Activated naive CD4-positive, alpha-beta T cell treated with anti-CD3 and anti-CD28 coated beads, Interleukin-2, amount 10 ng/mL, durations not matched to agents 7 days and 5 days (primary cell): ENCODE results near the gene SCN9A.

Source experiments
- CTCF ChIA-PET: fragments of 350-600 bp; sonication (Branson Sonifier 250); formaldehyde crosslinking; loops from one replicate; lab custom pipeline; 2021; ENCODE audit warnings: antibody characterized with exemption; lab: Charles Lee
- DNase-seq: peaks from one replicate; pipeline ENCODE4 v3.0.0-alpha.2; 2020
- H3K27ac Mint-ChIP-seq: one replicate; pipeline ENCODE4 v1.8.0; 2021; ENCODE audit warnings: mild to moderate bottlenecking, moderate library complexity, mixed read lengths
- H3K27me3 Mint-ChIP-seq: one replicate; pipeline ENCODE4 v1.8.0; 2021; ENCODE audit warnings: mild to moderate bottlenecking, mixed read lengths
- H3K36me3 Mint-ChIP-seq: one replicate; pipeline ENCODE4 v1.8.0; 2021; ENCODE audit warnings: mixed read lengths
- H3K4me1 Mint-ChIP-seq: one replicate; pipeline ENCODE4 v1.8.0; 2021; ENCODE audit warnings: mixed read lengths
- H3K4me3 Mint-ChIP-seq: one replicate; pipeline ENCODE4 v1.8.0; 2021; ENCODE audit warnings: mild to moderate bottlenecking, moderate library complexity, mixed read lengths
- H3K9me3 Mint-ChIP-seq: one replicate; pipeline ENCODE4 v1.8.0; 2021; ENCODE audit warnings: mixed read lengths

Gene SCN9A

DNA sequence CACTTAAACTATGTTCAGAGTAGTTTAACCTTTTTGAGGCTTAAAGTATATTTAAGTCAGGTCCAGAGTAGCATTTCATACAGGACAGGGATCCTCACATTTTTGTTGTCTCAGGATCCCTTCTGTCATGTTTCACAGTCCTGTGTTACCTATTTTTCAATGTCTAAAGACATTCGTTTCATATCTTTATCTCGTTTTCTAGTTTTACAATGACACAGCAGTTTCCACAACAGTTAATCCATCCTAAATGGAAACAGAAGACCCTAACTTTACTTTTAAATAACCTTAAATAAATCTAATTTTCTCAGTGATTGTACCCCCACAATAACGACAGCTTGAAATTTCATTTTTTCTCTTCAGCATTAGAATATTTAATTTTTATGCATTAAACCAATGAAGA lies 17.3 kb upstream of the SCN9A start:
- no peak for DNase-seq
- H3K9me3 Mint-ChIP-seq, result no peaks in the 10 kb centered on the region
- H3K36me3 Mint-ChIP-seq, result no peaks in the 10 kb centered on the region
- H3K4me3 Mint-ChIP-seq, result no peak overlapping the region
- H3K4me1 Mint-ChIP-seq, result no peaks in the 10 kb centered on the region
- H3K27me3 Mint-ChIP-seq, result no peaks in the 10 kb centered on the region
- H3K27ac Mint-ChIP-seq, result no peak overlapping the region
- CTCF ChIA-PET, result no interaction called here

DNA sequence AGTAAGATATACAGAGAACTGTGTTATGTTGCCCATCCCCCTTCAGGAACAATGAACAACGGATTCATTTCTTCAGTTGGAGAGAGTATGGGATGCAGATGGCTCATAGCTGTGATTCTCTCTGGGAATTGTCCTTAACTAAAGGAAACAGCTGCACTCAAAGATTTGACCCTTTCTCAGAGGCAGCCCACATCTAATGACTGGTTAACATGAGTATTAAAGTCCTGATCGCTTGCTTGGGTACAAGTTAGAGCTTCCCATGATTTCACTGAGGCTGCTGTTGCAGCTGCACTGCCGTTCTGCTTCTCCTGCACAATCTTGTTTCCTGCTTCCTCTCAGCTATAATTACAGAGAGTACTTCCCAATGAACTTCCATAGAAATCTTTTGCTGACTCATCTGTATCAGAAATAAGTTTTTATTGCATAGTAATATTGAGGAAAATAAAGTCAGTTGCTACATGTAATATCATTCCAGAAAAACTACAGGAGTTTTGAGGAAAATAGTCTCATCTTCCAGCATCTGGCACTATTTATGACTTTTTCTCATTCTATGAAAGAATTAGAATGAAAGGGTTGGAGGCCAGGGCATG lies 12.8 kb upstream of the SCN9A start:
- no peak overlapping the region for H3K27ac Mint-ChIP-seq
- no peaks in the 10 kb centered on the region for H3K4me1 Mint-ChIP-seq
- no peak overlapping the region for H3K4me3 Mint-ChIP-seq
- H3K36me3 Mint-ChIP-seq, result no peaks in the 10 kb centered on the region
- CTCF ChIA-PET, result no interaction called here
- no peaks in the 10 kb centered on the region for H3K9me3 Mint-ChIP-seq
- no peak for DNase-seq
- no peaks in the 10 kb centered on the region for H3K27me3 Mint-ChIP-seq

DNA sequence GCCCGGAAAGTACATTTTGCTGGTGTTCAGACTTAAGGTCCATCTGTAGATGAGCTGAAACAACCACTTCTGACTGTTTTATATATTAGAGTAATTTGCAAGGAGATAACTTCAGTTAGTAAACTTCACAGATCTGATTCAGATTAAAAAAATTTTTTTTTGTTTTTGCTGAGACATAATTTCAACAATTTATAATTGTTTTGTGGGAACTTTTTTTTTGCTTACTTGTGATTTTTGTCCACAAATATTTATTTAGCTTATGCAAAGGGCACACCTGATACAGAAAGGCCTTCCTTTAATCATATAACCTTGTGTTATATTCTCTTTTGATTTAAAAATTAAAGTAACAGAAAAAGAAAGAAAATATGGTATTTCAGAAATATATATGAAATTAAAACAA lies 9.6 kb upstream of the SCN9A start:
- no peak overlapping the region for H3K27ac Mint-ChIP-seq
- DNase-seq, result no peak
- no peaks in the 10 kb centered on the region for H3K9me3 Mint-ChIP-seq
- H3K4me3 Mint-ChIP-seq, result no peak overlapping the region
- H3K27me3 Mint-ChIP-seq, result no peaks in the 10 kb centered on the region
- H3K36me3 Mint-ChIP-seq, result no peaks in the 10 kb centered on the region
- no peaks in the 10 kb centered on the region for H3K4me1 Mint-ChIP-seq
- CTCF ChIA-PET, result interaction anchor here (1.2 to 1.3 kb wide), 2 partner anchors 8 to 24 kb away, joined by 5 to 6 read pairs; no protein-coding TSS in a partner anchor

DNA sequence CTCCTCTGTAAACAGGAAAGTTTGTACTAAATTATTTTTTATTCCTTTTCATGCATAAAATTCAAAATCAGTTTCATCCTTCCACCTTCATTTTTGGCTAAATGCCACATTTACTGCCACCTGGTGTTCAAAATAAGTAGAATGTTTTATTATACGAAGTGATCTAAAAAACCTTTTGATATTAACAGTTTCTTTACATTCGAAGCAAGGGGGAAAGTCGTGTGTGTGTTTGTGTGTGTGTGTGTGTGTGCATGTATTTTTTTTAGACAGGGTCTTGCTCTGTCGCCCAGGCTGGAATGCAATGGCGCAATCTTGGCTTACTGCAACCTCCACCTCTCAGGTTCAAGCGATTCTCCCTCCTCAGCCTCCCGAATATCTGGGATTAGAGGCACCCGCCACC lies 9.0 kb upstream of the SCN9A start:
- CTCF ChIA-PET, result interaction anchor here (1.2 to 1.3 kb wide), 2 partner anchors 9 to 24 kb away, joined by 5 to 6 read pairs; no protein-coding TSS in a partner anchor
- Mint-ChIP-seq H3K9me3 (no peaks in the 10 kb centered on the region), H3K27me3 (no peaks in the 10 kb centered on the region), H3K4me3 (no peak overlapping the region), H3K36me3 (no peaks in the 10 kb centered on the region), H3K27ac (no peak overlapping the region), H3K4me1 (no peaks in the 10 kb centered on the region)
- DNase-seq, result no peak

DNA sequence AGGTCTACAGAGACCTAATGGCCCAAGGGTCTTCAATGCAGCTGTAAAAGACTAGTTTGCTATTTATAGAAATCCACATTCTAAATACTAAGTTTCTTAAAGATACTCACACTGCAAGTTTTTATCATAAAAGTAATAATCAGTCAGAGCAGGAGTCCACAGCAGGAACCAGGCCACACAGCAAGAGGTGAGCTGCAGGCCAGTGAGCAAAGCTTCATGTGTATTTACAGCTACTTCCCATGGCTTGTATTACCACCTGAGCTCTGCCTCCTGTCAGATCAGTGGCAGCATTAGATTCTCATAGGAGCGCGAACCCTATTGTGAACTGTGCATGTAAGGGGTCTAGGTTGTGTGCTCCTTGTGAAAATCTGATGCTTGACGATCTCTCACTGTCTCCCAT lies 6.7 kb upstream of the SCN9A start:
- Mint-ChIP-seq H3K36me3 (no peaks in the 10 kb centered on the region), H3K4me1 (no peaks in the 10 kb centered on the region), H3K9me3 (no peaks in the 10 kb centered on the region), H3K4me3 (no peak overlapping the region), H3K27me3 (no peaks in the 10 kb centered on the region), H3K27ac (no peak overlapping the region)
- DNase-seq, result no peak
- CTCF ChIA-PET, result interaction anchor here (1.0 kb wide), 1 partner anchor 22 kb away, joined by 4 read pairs; no protein-coding TSS in a partner anchor

DNA sequence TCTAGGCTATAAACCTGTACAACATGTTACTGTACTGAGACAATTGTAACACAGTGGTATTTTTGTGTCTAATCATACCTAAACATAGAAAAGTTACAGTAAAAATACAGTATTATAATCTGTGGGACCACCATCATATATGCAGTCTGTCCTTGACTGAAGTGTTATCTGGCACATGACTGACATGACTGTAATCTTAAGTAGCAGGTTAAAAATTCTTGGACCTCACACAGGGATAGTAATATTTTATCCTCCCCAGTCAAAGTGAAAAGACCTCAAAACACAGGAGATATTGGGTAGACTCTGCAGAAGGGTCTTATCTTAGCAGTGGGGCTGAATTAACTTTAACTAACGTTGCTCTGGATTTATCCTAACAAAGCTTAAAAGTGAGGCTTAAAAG lies 4.9 kb upstream of the SCN9A start:
- Mint-ChIP-seq H3K4me3 (no peak overlapping the region), H3K9me3 (no peaks in the 10 kb centered on the region), H3K27ac (no peak overlapping the region), H3K36me3 (no peaks in the 10 kb centered on the region), H3K4me1 (peaks cover 5% of the 10 kb centered on the region), H3K27me3 (peaks cover 15% of the 10 kb centered on the region)
- no peak for DNase-seq
- CTCF ChIA-PET, result no interaction called here

DNA sequence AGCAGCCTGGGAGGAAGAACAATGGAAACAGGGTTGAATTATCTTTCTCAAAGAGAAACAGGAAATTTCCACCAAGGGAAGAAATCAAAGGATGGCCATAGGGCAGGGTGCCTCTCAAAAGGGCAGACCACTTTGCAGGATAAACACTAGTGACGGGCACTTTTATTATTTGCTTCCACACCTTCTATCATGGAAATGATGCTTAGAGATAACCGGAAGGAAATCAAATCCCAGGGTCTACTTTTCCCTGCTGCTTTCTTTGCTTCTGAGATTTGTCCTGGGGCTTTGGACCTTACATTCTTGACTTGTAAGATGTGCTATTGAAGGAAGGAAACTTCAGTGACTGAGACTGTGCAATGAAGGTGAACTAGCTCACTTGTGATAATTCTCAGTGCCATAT lies 1.1 kb upstream of the SCN9A start:
- DNase-seq, result no peak
- peaks cover 21% of the 10 kb centered on the region for H3K27me3 Mint-ChIP-seq
- no peaks in the 10 kb centered on the region for H3K9me3 Mint-ChIP-seq
- H3K4me1 Mint-ChIP-seq, result peaks cover 15% of the 10 kb centered on the region
- CTCF ChIA-PET, result no interaction called here
- no peak overlapping the region for H3K27ac Mint-ChIP-seq
- H3K4me3 Mint-ChIP-seq, result no peak overlapping the region
- H3K36me3 Mint-ChIP-seq, result no peaks in the 10 kb centered on the region

DNA sequence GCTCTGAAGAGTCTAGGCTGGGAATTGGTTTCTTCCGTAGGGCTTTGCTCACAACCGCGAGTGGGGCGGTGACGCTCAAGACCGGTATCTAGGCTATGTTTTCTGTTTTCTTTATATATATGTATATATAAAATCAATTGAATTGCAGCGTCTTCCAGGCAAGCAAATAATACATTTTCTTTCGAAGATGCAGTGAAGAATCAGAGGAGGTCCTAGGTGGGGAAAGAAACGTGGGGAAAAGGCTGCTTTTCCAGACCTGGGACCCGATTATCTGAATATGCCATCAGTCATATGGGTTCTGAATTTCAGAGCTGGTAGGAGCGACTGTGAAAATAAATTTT lies 714 bp upstream of the SCN9A start:
- no peak for DNase-seq
- H3K9me3 Mint-ChIP-seq, result no peaks in the 10 kb centered on the region
- H3K27ac Mint-ChIP-seq, result no peak overlapping the region
- CTCF ChIA-PET, result no interaction called here
- H3K4me1 Mint-ChIP-seq, result peaks cover 15% of the 10 kb centered on the region
- peaks cover 21% of the 10 kb centered on the region for H3K27me3 Mint-ChIP-seq
- H3K36me3 Mint-ChIP-seq, result no peaks in the 10 kb centered on the region
- peak overlapping the region; percentile 58 for H3K4me3 Mint-ChIP-seq

DNA sequence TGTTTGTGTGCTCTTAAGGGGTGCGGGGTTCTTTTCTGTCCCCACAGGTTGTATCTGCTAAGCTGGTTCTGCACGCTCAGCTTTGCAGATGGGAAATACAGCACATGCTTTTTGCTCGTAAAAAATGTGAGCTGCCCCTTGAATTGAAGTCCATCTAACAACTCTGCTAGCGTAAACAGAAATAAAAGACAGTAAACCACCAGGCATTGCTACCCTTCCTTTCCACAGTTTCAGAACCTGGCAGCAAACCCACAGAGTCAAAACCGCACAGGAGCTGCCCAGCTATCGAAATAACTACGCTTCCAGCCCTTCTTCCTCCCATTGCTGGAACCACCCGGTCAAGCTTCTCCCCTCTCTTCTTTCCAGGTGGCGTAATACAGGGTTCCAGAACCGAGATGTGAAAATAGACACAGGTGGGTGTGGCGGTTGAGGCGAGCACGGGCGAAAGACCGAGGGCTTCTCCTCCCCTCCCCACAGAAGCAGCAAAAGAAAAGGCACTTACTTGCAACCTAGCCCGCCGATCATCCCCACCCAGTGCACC lies 479 bp downstream of the SCN9A start:
- H3K27me3 Mint-ChIP-seq, result peaks cover 21% of the 10 kb centered on the region
- DNase-seq, result no peak
- H3K4me1 Mint-ChIP-seq, result peaks cover 15% of the 10 kb centered on the region
- no peak overlapping the region for H3K27ac Mint-ChIP-seq
- H3K9me3 Mint-ChIP-seq, result no peaks in the 10 kb centered on the region
- CTCF ChIA-PET, result interaction anchor here (0.7 kb wide), 1 partner anchor 14 kb away, joined by 3 read pairs; no protein-coding TSS in a partner anchor
- H3K4me3 Mint-ChIP-seq, result peak overlapping the region; percentile 72
- no peaks in the 10 kb centered on the region for H3K36me3 Mint-ChIP-seq

DNA sequence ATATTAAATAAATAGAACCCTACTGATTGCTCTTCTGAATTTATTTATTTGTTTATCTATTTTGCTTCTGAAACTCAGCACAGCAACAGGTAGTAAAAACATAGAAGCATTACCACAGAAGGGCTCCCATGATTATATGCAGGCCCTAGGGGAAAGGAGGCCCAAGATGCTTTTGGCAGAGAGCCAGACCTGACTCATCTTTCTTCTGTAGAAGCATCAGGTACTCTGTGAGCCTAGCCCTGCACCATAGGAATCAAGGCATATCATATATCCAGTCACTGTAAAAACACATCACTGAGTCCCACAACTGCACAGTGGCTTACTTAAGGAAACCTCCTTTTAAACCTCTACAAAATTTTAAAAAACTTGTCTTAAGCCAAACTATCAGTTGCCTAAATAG lies 1.8 kb downstream of the SCN9A start:
- Mint-ChIP-seq H3K27me3 (peaks cover 21% of the 10 kb centered on the region), H3K4me1 (peaks cover 15% of the 10 kb centered on the region), H3K4me3 (no peak overlapping the region), H3K36me3 (no peaks in the 10 kb centered on the region), H3K27ac (no peak overlapping the region), H3K9me3 (no peaks in the 10 kb centered on the region)
- CTCF ChIA-PET, result no interaction called here
- no peak for DNase-seq

DNA sequence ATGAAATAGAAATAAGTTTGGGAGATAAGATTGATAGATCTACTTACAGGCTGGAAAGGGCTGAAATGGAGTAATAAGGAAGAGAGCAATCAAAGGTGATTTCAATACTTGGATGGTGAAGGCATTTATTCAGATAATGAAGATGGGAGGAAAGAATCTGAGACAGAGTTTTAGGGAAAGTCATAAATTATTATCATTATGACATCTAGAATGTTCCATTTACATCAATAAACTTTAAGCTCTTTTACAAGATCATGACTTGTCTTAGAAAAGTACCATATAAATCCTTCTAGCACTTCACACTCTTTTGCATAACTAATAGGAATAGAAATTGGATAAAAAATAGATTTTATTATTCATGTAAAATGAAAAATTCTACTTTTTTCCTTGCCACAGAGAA lies 2.2 kb downstream of the SCN9A start:
- CTCF ChIA-PET, result interaction anchor here (1.6 kb wide), 1 partner anchor 13 kb away, joined by 3 read pairs; no protein-coding TSS in a partner anchor
- no peak overlapping the region for H3K4me3 Mint-ChIP-seq
- H3K4me1 Mint-ChIP-seq, result peaks cover 15% of the 10 kb centered on the region
- H3K36me3 Mint-ChIP-seq, result no peaks in the 10 kb centered on the region
- H3K9me3 Mint-ChIP-seq, result no peaks in the 10 kb centered on the region
- DNase-seq, result no peak
- H3K27ac Mint-ChIP-seq, result no peak overlapping the region
- H3K27me3 Mint-ChIP-seq, result peaks cover 21% of the 10 kb centered on the region

DNA sequence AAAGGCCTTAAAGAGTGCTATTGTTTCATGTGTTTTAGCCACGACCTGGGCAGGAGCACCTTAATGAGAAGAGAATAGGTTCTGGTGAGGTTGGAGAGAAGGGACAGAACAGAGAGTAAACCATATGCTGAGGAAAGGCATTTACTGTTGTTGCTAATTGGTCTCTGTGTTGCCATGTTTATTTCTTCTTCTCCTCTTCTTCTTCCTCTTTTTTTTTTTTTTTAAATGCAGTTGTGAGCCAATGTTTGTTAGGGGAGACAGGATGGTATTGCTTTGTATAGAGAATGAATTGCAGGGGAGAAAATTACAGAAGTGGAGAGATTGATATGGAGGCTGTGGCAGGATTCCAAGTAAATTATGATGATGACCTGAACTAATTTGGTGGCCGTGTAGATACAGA lies 2.6 kb downstream of the SCN9A start:
- Mint-ChIP-seq H3K27ac (no peak overlapping the region), H3K36me3 (no peaks in the 10 kb centered on the region), H3K27me3 (peaks cover 21% of the 10 kb centered on the region), H3K4me1 (peaks cover 15% of the 10 kb centered on the region), H3K9me3 (no peaks in the 10 kb centered on the region), H3K4me3 (no peak overlapping the region)
- no peak for DNase-seq
- CTCF ChIA-PET, result interaction anchor here (1.6 kb wide), 1 partner anchor 12 kb away, joined by 3 read pairs; no protein-coding TSS in a partner anchor

DNA sequence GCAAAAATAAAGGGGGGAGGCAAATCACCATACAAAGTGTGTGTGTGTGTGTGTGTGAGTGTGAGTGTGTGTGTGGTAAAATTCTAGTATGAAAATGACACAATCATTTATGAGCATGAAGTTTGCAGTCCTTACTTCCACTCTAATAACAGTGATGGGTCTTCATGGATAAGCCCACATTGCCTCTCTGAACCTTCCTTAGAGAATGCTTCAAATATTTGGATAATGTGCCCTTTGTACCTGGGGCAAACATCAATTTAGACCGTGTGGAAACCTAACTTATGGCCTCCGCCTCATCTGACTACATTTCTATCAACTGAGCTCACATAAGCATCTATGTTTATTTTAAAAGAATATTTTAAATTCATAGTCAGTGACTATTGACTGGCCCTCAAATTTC lies 3.7 kb downstream of the SCN9A start:
- H3K4me3 Mint-ChIP-seq, result no peak overlapping the region
- peaks cover 15% of the 10 kb centered on the region for H3K4me1 Mint-ChIP-seq
- H3K27me3 Mint-ChIP-seq, result peaks cover 20% of the 10 kb centered on the region
- H3K27ac Mint-ChIP-seq, result no peak overlapping the region
- H3K36me3 Mint-ChIP-seq, result no peaks in the 10 kb centered on the region
- H3K9me3 Mint-ChIP-seq, result no peaks in the 10 kb centered on the region
- DNase-seq, result no peak
- CTCF ChIA-PET, result interaction anchor here (1.6 kb wide), 1 partner anchor 11 kb away, joined by 3 read pairs; no protein-coding TSS in a partner anchor

DNA sequence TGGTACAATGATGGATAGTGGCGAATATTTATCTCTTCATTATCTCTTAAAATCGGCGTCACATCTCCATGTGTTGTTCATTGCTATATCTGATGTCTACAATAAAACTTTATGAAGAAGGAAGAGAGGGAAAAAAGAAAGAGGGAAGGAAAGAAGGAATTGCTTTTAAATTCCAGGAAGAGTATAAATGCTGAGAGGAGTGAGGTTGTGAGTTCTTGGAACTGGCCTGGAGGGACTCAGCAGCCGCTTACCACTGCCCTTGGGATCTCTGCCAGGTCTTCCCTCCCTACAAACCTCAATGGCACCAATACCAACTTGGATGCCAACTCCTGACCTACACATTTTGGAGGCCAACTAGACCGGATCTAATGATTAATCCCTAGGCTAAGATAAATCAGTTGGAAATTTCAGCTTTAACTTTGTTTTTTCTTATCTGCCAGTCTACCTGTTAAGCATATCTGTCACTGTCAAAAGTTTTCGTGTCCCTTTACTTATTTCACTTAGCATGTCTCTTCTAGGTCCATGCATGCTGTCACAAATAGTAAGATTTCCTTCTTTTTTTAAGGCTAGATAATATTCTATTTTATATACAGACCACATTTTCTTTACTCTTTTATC lies 9.8 kb downstream of the SCN9A start:
- no peak overlapping the region for H3K27ac Mint-ChIP-seq
- H3K27me3 Mint-ChIP-seq, result no peaks in the 10 kb centered on the region
- DNase-seq, result no peak
- no peak overlapping the region for H3K4me3 Mint-ChIP-seq
- H3K9me3 Mint-ChIP-seq, result no peaks in the 10 kb centered on the region
- CTCF ChIA-PET, result no interaction called here
- H3K36me3 Mint-ChIP-seq, result no peaks in the 10 kb centered on the region
- no peaks in the 10 kb centered on the region for H3K4me1 Mint-ChIP-seq

DNA sequence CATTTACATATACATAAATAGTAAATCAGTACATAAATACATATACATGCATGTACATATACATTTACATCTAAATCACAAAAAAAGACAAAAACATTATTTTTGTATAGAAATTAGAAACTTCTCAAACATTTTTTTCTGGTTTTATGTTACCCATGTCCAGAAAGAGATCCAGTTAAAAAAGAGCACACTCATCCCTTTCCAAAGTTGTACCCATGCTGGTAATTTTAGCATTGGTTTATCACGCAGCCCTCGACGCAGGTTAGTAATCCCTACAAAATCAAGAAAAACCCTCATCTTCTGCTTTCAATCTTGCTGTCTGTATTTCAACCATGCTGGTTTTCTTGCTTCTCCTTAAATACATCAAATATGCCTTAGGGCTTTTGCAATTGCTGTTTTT lies 10.5 kb downstream of the SCN9A start:
- Mint-ChIP-seq H3K4me3 (no peak overlapping the region), H3K36me3 (no peaks in the 10 kb centered on the region), H3K27ac (no peak overlapping the region), H3K4me1 (no peaks in the 10 kb centered on the region), H3K9me3 (no peaks in the 10 kb centered on the region), H3K27me3 (no peaks in the 10 kb centered on the region)
- CTCF ChIA-PET, result no interaction called here
- DNase-seq, result no peak
